NAMALWA (cell line): ENCODE measurements around the gene SCAI.
"Not testable (repeated sequence)": the region's sequence is repeated elsewhere in the genome, so short reads cannot be mapped to it uniquely, and the experiment has no call there.

Experiments used
- DNase-seq: peaks from one replicate; pipeline ENCODE4 v3.0.0-alpha.2; 2015; ENCODE audit warnings: low spot score

SCAI gene

GRCh38 chr9:125028041-125028440, 115.3 kb downstream of the SCAI start:
- DNase-seq, result no peak

GRCh38 chr9:125024917-125025316, 118.4 kb downstream of the SCAI start:
- no peak for DNase-seq

- no peak for DNase-seq
Measured at GRCh38 chr9:125021069-125021468, 122.3 kb downstream of the SCAI start.

- DNase-seq, result not testable (repeated sequence)
Measured at GRCh38 chr9:125015655-125016054, 127.7 kb downstream of the SCAI start.

GRCh38 chr9:125012013-125012412, 131.3 kb downstream of the SCAI start:
- not testable (repeated sequence) for DNase-seq

- no peak for DNase-seq
Measured at GRCh38 chr9:125008599-125008998, 134.7 kb downstream of the SCAI start.

- no peak for DNase-seq
Measured at GRCh38 chr9:125003332-125003731, 140.0 kb downstream of the SCAI start.

- DNase-seq, result no peak
Measured at GRCh38 chr9:124983698-124984097, 159.6 kb downstream of the SCAI start.

- DNase-seq, result no peak
Measured at GRCh38 chr9:124980431-124980830, 162.9 kb downstream of the SCAI start.

GRCh38 chr9:124975131-124975530, 168.2 kb downstream of the SCAI start:
- no peak for DNase-seq

GRCh38 chr9:124973807-124974206, 169.5 kb downstream of the SCAI start:
- DNase-seq, result no peak

GRCh38 chr9:124972241-124972770, 171.0 kb downstream of the SCAI start:
- no peak for DNase-seq

GRCh38 chr9:124969401-124969800, 173.9 kb downstream of the SCAI start:
- no peak for DNase-seq

GRCh38 chr9:124968238-124968637, 175.1 kb downstream of the SCAI start:
- DNase-seq, result no peak

GRCh38 chr9:124965775-124966568, 177.4 kb downstream of the SCAI start:
- DNase-seq, result peak; percentile 57

- DNase-seq, result peak; percentile 42
Measured at GRCh38 chr9:124964604-124965003, 178.7 kb downstream of the SCAI start.

- peak; percentile 25 for DNase-seq
Measured at GRCh38 chr9:124964056-124964455, 179.3 kb downstream of the SCAI start.

GRCh38 chr9:124960409-124960752, 182.9 kb downstream of the SCAI start:
- no peak for DNase-seq

GRCh38 chr9:124959671-124960408, 183.5 kb downstream of the SCAI start:
- DNase-seq, result not testable (repeated sequence)

GRCh38 chr9:124954255-124954654, 189.1 kb downstream of the SCAI start:
- DNase-seq, result no peak

- DNase-seq, result peak; percentile 29
Measured at GRCh38 chr9:124950050-124950718, 193.1 kb downstream of the SCAI start.

- DNase-seq, result no peak
Measured at GRCh38 chr9:124949387-124949786, 193.9 kb downstream of the SCAI start.
